Nephron progenitor cell (in vitro differentiated cells): Measurements from ENCODE around the gene FAM184A.

ENCODE experiments used
- DNase-seq: peaks from one replicate; pipeline ENCODE4 v3.0.0; 2021
- H3K27ac Mint-ChIP-seq: 2 replicates; pipeline ENCODE4 v1.8.0; 2021; ENCODE audit warnings: mild to moderate bottlenecking, moderate library complexity, mixed read lengths
- H3K27me3 Mint-ChIP-seq: 2 replicates; pipeline ENCODE4 v1.8.0; 2021; ENCODE audit warnings: mild to moderate bottlenecking, low read depth, mixed read lengths; ENCODE audit not compliant: poor library complexity
- H3K36me3 Mint-ChIP-seq: 2 replicates; pipeline ENCODE4 v1.8.0; 2021; ENCODE audit warnings: low read depth, mixed read lengths
- H3K4me1 Mint-ChIP-seq: 2 replicates; pipeline ENCODE4 v1.8.0; 2021; ENCODE audit warnings: mixed read lengths
- H3K4me3 Mint-ChIP-seq: 2 replicates; pipeline ENCODE4 v1.8.0; 2021; ENCODE audit warnings: mild to moderate bottlenecking, moderate library complexity, mixed read lengths
- H3K9me3 Mint-ChIP-seq: 2 replicates; pipeline ENCODE4 v1.8.0; 2021; ENCODE audit warnings: mild to moderate bottlenecking, moderate library complexity, mixed read lengths
- CTCF ChIP-seq: fragments of 200-600 bp; sonication (generic); IDR thresholded peaks from 2 replicates; pipeline ENCODE4 v1.5.0; 2021; ENCODE audit warnings: antibody characterized with exemption

Gene FAM184A

GRCh38 chr6:119084784-119085183 is 6.3 kb upstream of the FAM184A start:
- Mint-ChIP-seq H3K27ac (no peak overlapping the region), H3K4me1 (no peaks in the 10 kb centered on the region), H3K9me3 (peaks cover 51% of the 10 kb centered on the region)

GRCh38 chr6:119083007-119083406 is 4.5 kb upstream of the FAM184A start:
- DNase-seq: no peak
- no peak for TF ChIP-seq CTCF
- H3K27ac Mint-ChIP-seq: no peak overlapping the region
- H3K4me3 Mint-ChIP-seq: no peak overlapping the region
- peaks cover 51% of the 10 kb centered on the region for H3K9me3 Mint-ChIP-seq
- peaks cover 8% of the 10 kb centered on the region for H3K4me1 Mint-ChIP-seq
- H3K27me3 Mint-ChIP-seq: peaks cover 43% of the 10 kb centered on the region
- peaks cover 5% of the 10 kb centered on the region for H3K36me3 Mint-ChIP-seq

More at GRCh38 chr6:119084784-119085183, 6.3 kb upstream of the FAM184A start:
- peaks cover 5% of the 10 kb centered on the region for H3K36me3 Mint-ChIP-seq
- no peak for TF ChIP-seq CTCF
- no peak overlapping the region for H3K4me3 Mint-ChIP-seq
- no peak for DNase-seq
- peaks cover 32% of the 10 kb centered on the region for H3K27me3 Mint-ChIP-seq

DNA sequence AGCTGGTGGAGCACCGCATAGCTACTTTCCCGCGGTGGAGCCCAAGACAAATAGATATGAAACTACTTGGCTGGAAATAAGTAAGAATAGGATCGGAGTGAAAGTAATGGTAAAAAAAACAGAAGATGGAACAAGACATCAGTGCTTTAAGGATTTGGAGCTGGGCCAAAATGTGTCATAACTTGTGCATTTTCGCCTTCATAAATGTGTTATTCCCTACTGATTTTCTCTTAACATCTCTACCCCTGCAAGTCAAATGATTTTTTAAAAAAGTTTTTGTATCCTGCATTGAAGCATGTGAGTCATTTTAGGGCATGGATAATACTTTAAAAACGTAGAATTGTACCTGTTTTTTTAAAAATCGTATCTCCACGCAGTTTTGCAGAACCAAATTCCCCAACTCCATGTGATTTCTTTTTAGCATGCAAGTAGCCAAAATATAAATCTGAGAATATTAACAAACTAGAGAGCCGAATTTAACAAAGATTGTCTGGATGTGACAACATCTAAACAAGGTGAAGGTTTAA is 882 bp upstream of the FAM184A start:
- Mint-ChIP-seq H3K4me3 (peak overlapping the region; percentile 96), H3K9me3 (peaks cover 38% of the 10 kb centered on the region), H3K4me1 (peaks cover 8% of the 10 kb centered on the region), H3K27ac (no peak overlapping the region), H3K27me3 (peaks cover 70% of the 10 kb centered on the region), H3K36me3 (peaks cover 5% of the 10 kb centered on the region)
- no peak for TF ChIP-seq CTCF
- DNase-seq: no peak

DNA sequence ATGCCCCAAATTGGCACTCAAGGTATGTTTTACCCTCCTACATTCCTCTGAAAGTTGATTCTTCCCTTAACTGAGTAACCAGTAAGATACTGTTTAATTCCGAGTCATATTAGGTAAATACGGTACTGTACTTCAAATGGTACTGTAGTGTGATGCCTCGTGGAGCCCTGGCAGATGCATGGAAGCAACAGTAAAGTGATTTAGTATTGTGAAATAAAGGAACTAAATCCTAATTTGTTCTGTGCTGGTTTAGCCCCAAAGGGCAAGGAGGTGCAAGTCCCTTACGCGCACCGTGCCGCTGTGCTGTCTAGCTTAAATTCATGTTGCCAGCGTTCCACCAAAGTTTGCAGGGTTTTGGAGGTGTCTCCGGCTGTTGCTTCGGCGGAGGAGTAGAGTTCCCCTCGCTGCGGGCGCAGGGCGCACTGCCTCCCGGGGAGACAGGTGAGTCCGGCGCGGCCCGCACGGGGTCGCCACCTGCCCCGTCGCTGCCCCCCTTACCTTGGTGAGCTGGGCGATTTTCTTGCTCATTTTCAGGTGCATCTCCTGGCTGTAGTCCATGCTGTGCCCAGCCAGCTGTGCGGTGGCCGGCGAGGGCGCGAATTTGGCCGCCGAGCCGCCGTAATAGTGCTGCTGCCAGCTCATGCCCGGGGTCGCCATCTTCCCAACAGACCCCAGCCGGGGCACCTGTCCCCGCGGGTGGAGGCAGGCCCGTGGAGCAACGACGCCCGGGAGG is 655 bp downstream of the FAM184A start:
- peaks cover 22% of the 10 kb centered on the region for H3K9me3 Mint-ChIP-seq
- TF ChIP-seq CTCF: no peak
- DNase-seq: peak; percentile 40
- H3K27ac Mint-ChIP-seq: no peak overlapping the region
- peaks cover 8% of the 10 kb centered on the region for H3K4me1 Mint-ChIP-seq
- H3K36me3 Mint-ChIP-seq: no peaks in the 10 kb centered on the region
- peak overlapping the region; percentile 78 for H3K4me3 Mint-ChIP-seq
- peaks cover 81% of the 10 kb centered on the region for H3K27me3 Mint-ChIP-seq

- H3K36me3 Mint-ChIP-seq: no peaks in the 10 kb centered on the region
- H3K9me3 Mint-ChIP-seq: peaks cover 18% of the 10 kb centered on the region
- H3K4me3 Mint-ChIP-seq: peak overlapping the region; percentile 78
- H3K27ac Mint-ChIP-seq: no peak overlapping the region
- peaks cover 81% of the 10 kb centered on the region for H3K27me3 Mint-ChIP-seq
- DNase-seq: no peak
- peaks cover 8% of the 10 kb centered on the region for H3K4me1 Mint-ChIP-seq
- no peak for TF ChIP-seq CTCF
Observed at GRCh38 chr6:119077391-119077642, 1.1 kb downstream of the FAM184A start.
